Measurements from ENCODE around the gene VANGL1.

The VANGL1 gene

DNA sequence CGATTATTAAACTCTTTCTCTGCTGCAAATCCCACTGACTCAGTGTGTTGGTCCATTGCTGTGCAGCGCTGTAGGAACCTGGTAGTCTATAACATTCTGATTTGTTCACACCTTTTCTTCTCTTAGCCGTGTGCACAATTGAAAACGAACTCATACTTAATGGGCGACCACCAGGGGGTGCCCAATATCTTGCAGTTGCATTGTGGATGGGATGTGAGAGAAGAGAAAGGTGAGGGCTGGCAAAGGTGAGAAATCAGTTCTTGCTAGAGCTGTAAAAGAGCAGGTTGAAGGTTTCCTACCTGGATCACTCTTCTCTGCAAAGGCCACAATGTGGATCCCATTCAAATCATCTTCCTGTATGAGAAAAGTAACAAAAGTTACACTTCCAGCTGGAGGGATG, 75.8 kb downstream of the VANGL1 start:
- H3K4me3 Mint-ChIP-seq, result no peak overlapping the region
- no peak for DNase-seq

DNA sequence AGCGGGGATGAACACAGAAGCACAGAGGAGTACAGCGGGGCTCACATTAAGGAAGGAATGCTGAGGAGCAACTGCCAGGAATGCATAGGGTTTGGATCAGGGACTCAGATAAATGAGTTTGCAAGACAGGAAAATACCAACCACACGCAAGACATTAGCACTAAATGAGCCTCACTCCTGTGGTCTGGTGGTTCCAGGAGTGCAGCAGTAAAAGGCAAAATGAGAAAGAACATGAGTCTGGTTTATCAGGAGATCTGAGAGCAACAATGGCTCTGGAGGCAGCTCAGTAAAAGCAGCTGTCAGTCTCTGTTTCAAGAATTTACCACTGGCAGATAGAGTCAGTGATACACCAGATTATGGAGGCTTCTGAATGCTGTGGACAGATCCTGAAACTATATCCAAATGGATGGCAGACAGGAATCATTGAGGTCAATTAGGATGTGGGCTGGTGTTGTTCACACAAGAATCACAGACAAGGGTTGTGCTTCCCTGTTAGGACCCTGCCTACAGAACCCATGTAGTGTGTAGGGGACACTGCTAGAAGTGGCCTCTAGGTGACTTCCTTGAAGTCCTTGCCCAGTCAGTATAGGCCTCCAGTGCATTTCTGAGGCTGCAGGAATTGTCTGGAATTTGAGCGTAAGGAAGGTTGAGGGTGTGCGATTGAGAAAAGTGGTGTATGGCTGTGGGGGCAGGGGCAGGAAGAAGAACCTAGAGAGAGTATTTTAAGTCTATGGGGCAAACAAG, 76.4 kb downstream of the VANGL1 start:
- H3K9me3 Mint-ChIP-seq, result no peaks in the 10 kb centered on the region

More for the DNA sequence above, 75.8 kb downstream of the VANGL1 start:
- H3K4me1 Mint-ChIP-seq (ENCODE audit: low read depth), result no peaks in the 10 kb centered on the region
- peaks cover 26% of the 10 kb centered on the region for H3K27me3 Mint-ChIP-seq
- no peaks in the 10 kb centered on the region for H3K36me3 Mint-ChIP-seq (ENCODE audit: low read depth)
- no peaks in the 10 kb centered on the region for H3K9me3 Mint-ChIP-seq
- no peak overlapping the region for H3K27ac Mint-ChIP-seq

DNA sequence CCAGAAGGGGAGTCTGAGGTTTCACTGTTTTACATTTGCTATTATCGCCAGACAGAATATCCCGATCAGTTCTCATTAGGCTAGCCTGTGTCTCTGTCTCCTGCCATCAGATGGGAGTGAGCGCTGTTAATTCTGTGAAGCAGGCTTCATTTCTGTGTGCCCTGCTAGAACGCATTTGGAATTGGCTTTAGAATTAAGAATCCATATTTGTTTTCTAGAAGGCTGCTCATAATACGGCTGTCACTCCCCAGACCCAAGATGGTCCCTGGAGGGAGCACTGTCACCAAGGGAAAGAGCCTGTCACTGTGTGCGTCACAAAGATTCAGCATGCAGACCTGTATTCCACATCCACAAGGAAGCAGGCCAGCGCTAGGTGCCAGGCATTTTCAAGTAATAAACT, 77.5 kb downstream of the VANGL1 start:
- no peak for DNase-seq

More for the DNA sequence above, 76.4 kb downstream of the VANGL1 start:
- H3K27ac Mint-ChIP-seq, result no peak overlapping the region
- H3K4me3 Mint-ChIP-seq, result no peak overlapping the region
- no peaks in the 10 kb centered on the region for H3K36me3 Mint-ChIP-seq (ENCODE audit: low read depth)
- no peaks in the 10 kb centered on the region for H3K4me1 Mint-ChIP-seq (ENCODE audit: low read depth)
- DNase-seq, result no peak
- H3K27me3 Mint-ChIP-seq, result peaks cover 27% of the 10 kb centered on the region

DNA sequence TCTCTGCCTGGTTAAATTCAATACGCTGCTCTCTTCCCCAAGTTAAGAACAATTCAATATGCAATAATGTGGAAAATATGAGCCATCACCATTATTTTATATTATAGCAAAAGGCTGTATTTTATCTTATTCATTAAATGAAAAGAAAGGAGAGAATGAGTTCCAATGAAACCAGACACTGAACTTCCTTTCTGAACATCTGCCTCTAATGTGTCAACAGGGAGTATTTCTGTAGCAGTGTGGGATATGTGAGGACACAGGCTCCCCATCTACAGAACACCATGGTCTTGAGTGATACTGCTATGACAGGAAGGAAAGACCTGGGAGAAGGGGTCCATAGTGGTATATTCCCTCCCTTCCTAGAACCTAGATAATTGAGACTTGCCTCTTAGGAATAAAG, 80.5 kb downstream of the VANGL1 start:
- no peak for DNase-seq
- Mint-ChIP-seq H3K27me3 (peaks cover 19% of the 10 kb centered on the region), H3K9me3 (no peaks in the 10 kb centered on the region), H3K4me3 (no peak overlapping the region), H3K4me1 (ENCODE audit: low read depth) (no peaks in the 10 kb centered on the region), H3K27ac (no peak overlapping the region), H3K36me3 (ENCODE audit: low read depth) (no peaks in the 10 kb centered on the region)

More for the DNA sequence above, 77.5 kb downstream of the VANGL1 start:
- no peak overlapping the region for H3K27ac Mint-ChIP-seq
- no peaks in the 10 kb centered on the region for H3K36me3 Mint-ChIP-seq (ENCODE audit: low read depth)
- H3K9me3 Mint-ChIP-seq, result no peaks in the 10 kb centered on the region
- H3K4me3 Mint-ChIP-seq, result no peak overlapping the region
- peaks cover 29% of the 10 kb centered on the region for H3K27me3 Mint-ChIP-seq
- no peaks in the 10 kb centered on the region for H3K4me1 Mint-ChIP-seq (ENCODE audit: low read depth)

DNA sequence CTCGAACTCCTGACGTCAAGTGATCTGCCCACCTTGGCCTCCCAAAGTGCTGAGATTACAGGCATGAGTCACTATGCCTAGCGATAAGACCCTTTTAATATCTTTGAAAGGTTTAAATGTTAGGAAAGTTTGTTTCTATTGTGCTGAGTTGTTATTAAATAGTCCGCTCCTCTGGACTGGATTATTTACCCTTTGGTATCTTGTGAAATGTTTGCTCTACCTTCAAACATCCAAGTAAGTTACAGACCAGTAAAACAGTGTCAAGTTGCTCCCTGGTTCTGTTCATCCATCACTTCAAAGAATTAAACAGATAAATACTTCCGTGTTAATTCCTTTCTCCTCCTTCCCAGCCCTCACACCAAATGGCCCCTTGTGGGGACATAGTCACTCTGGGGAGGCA, 82.0 kb downstream of the VANGL1 start:
- no peak overlapping the region for H3K27ac Mint-ChIP-seq
- H3K4me1 Mint-ChIP-seq (ENCODE audit: low read depth), result no peaks in the 10 kb centered on the region
- H3K36me3 Mint-ChIP-seq (ENCODE audit: low read depth), result no peaks in the 10 kb centered on the region
- H3K4me3 Mint-ChIP-seq, result no peak overlapping the region
- peaks cover 6% of the 10 kb centered on the region for H3K27me3 Mint-ChIP-seq
- no peak for DNase-seq
- H3K9me3 Mint-ChIP-seq, result no peaks in the 10 kb centered on the region

DNA sequence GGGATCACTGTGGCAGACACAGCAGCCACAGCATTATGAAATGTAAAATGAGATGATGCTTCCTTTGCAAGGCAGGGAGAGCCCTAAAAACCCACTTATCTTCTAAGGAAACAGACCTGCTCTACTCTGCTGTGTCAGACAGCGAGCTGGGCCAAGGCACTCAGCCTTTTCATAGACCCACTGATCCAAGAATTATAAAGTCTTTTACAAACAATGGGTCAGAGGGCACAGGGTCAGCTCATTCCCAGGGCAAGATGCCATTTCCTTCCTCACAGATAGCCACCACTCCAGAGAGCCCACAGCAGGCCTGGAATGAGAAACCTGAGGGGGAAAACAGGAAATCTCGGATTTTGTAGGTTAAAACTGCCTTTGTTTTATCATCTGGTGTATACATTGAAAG, 83.8 kb downstream of the VANGL1 start:
- H3K4me3 Mint-ChIP-seq, result no peak overlapping the region
- DNase-seq, result no peak
- H3K9me3 Mint-ChIP-seq, result no peaks in the 10 kb centered on the region
- peaks cover 6% of the 10 kb centered on the region for H3K27me3 Mint-ChIP-seq
- H3K36me3 Mint-ChIP-seq (ENCODE audit: low read depth), result no peaks in the 10 kb centered on the region
- no peak overlapping the region for H3K27ac Mint-ChIP-seq
- no peaks in the 10 kb centered on the region for H3K4me1 Mint-ChIP-seq (ENCODE audit: low read depth)

DNA sequence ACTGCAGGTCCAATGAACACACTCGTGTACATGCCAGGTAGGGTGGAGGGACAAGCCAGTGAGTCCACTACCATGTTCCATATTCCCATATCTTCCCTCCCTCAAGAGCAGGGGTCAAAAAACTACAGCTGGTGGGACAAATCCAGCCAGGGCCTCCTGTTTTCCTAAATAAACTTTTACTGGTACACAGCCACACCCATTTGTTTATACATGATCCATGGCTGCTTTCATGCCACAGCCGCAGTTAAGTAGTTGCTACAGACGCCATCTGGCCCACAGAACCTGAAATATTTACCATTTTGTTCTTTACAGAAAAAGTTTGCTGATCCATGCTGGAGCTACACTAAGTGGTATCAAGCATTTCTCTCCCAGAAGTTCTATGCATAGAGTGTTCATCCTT, 84.4 kb downstream of the VANGL1 start:
- H3K4me1 Mint-ChIP-seq (ENCODE audit: low read depth), result no peaks in the 10 kb centered on the region
- DNase-seq, result no peak
- H3K9me3 Mint-ChIP-seq, result no peaks in the 10 kb centered on the region
- no peaks in the 10 kb centered on the region for H3K36me3 Mint-ChIP-seq (ENCODE audit: low read depth)
- H3K27me3 Mint-ChIP-seq, result peaks cover 6% of the 10 kb centered on the region
- H3K27ac Mint-ChIP-seq, result no peak overlapping the region
- no peak overlapping the region for H3K4me3 Mint-ChIP-seq

DNA sequence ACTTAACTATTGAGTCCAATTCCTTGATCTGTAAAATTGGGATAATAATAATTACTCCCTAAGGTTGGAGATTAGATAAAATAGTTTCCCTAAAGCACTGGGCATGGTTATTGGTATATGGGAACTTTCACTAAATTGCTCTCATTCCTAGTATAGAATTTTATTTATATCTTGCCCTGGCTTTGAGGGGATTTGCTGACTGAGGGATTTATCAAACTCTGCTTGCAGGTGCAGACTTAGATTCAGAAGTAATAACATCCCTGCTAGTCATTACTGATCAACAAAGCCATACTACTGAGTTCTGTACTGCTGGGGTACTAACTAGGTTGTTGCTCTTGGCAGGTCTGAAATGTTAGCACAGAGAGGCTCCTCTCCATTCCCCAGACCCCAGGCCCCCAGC, 84.8 kb downstream of the VANGL1 start:
- H3K36me3 Mint-ChIP-seq (ENCODE audit: low read depth), result no peaks in the 10 kb centered on the region
- H3K27ac Mint-ChIP-seq, result no peak overlapping the region
- no peaks in the 10 kb centered on the region for H3K4me1 Mint-ChIP-seq (ENCODE audit: low read depth)
- H3K9me3 Mint-ChIP-seq, result no peaks in the 10 kb centered on the region
- no peak overlapping the region for H3K4me3 Mint-ChIP-seq
- H3K27me3 Mint-ChIP-seq, result peaks cover 6% of the 10 kb centered on the region
- no peak for DNase-seq

DNA sequence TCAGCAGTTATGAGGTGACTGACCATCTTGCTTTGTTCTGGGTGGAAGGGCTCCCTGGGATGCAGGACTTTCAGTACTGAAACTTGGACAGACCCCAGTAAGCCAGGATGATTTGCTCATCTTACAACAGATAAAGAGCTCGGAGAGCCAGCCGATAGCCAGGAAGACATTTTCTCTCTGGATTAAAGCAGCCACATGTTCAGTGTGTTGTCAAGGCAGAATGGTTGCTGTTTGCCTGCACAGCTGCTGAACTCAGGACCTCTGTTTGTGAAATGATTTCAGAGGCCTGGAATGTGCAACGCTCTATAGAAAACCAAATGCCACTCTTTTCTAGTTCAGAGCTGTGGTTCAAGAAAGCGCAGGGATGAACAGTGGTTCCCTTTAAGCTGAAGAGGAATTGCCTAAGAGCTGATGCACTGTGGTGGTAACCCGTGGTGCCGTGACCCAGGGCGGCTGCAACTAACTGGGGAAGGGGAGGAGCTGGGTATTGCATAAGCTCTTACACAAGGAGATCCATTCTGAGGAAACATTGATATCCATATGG, 86.0 kb downstream of the VANGL1 start:
- no peaks in the 10 kb centered on the region for H3K36me3 Mint-ChIP-seq (ENCODE audit: low read depth)
- no peak overlapping the region for H3K27ac Mint-ChIP-seq

DNA sequence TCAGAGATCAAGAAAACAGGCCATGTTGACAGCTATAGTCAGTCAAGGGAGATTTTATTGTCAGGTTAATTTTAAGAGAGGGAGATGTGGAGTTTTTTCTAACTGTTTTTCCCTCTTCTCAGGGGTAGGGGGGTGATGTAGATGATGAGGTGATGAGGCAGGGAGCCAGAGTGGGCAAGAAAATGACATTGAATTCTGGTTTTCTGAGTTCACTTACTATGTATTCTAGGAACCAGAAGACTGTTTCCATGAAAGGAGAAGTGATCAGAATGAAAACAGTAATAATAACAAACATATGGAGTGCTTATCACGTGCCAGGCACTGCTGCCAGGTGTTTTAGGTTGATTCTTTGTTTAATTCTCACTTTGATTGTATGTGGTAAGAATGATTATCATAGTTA, 86.6 kb downstream of the VANGL1 start:
- H3K4me3 Mint-ChIP-seq, result no peak overlapping the region
- H3K27ac Mint-ChIP-seq, result no peak overlapping the region
- no peaks in the 10 kb centered on the region for H3K9me3 Mint-ChIP-seq
- no peak for DNase-seq
- H3K36me3 Mint-ChIP-seq (ENCODE audit: low read depth), result no peaks in the 10 kb centered on the region
- H3K27me3 Mint-ChIP-seq, result peaks cover 4% of the 10 kb centered on the region
- H3K4me1 Mint-ChIP-seq (ENCODE audit: low read depth), result no peaks in the 10 kb centered on the region

More for the DNA sequence above, 86.0 kb downstream of the VANGL1 start:
- H3K4me3 Mint-ChIP-seq, result no peak overlapping the region
- no peaks in the 10 kb centered on the region for H3K4me1 Mint-ChIP-seq (ENCODE audit: low read depth)
- DNase-seq, result no peak
- H3K27me3 Mint-ChIP-seq, result peaks cover 3% of the 10 kb centered on the region
- H3K9me3 Mint-ChIP-seq, result no peaks in the 10 kb centered on the region

DNA sequence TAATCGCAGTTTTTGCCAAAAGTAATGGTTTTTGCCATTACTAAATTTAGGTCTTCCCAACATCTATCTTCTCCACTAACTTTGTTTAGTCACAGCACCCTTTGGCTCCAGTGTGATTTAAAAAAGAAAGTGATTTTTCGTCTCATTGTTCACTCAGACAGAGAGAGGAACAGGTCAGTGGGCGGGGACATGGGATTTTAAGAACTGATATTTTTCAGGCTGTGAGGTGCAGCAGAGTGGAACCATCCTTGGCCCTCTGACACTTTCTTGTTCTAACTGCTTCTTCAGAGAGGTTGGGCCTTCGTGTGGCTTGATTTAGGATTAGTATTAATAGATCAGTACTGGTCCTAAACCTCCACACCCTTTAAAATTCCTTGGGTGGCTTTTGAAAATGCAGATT, 88.0 kb downstream of the VANGL1 start:
- H3K4me3 Mint-ChIP-seq, result no peak overlapping the region
- peaks cover 11% of the 10 kb centered on the region for H3K27me3 Mint-ChIP-seq
- no peaks in the 10 kb centered on the region for H3K36me3 Mint-ChIP-seq (ENCODE audit: low read depth)
- DNase-seq, result no peak
- H3K9me3 Mint-ChIP-seq, result no peaks in the 10 kb centered on the region
- no peak overlapping the region for H3K27ac Mint-ChIP-seq
- H3K4me1 Mint-ChIP-seq (ENCODE audit: low read depth), result no peaks in the 10 kb centered on the region

DNA sequence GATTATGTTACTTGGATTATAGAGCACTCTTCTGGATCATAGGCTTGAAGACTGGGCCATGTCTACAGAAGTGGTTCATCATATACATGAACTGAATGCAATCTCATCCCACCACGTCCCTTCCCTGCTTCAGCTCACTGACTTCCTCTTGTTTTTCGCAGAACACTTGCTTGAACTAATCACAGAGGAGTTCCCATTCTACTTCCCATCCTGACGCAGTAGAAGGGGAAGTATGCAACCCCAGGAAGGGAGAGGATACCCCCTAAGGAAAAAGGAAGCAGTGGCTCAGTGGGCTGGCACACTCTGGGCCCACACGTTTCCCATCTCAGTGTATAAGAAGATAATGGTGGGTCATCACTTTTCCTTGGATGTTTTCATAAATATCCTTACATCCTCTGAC, 90.5 kb downstream of the VANGL1 start:
- Mint-ChIP-seq H3K27me3 (peaks cover 12% of the 10 kb centered on the region), H3K4me1 (ENCODE audit: low read depth) (no peaks in the 10 kb centered on the region), H3K4me3 (no peak overlapping the region), H3K27ac (no peak overlapping the region), H3K9me3 (no peaks in the 10 kb centered on the region), H3K36me3 (ENCODE audit: low read depth) (no peaks in the 10 kb centered on the region)
- DNase-seq, result no peak

DNA sequence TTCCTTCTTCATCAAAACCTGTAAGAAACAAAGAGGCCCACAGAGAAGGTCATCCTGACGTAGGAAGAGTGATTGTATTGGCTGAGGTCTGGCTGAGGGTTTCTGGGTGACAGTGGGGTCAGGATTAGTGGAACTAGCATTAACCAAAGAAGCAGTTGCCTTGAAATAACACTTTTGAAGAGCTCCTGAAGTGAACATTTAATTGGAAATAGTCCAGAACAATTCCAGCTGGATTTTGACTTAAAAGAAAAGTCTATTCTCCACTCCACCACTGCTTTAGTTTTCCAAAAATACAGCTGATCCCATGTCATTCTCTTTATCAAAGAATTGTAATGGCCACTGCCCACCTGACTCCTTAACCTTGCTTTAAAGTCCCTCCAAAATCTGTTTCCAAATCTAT, 99.0 kb downstream of the VANGL1 start:
- Mint-ChIP-seq H3K4me3 (no peak overlapping the region), H3K9me3 (no peaks in the 10 kb centered on the region), H3K36me3 (ENCODE audit: low read depth) (no peaks in the 10 kb centered on the region)

DNA sequence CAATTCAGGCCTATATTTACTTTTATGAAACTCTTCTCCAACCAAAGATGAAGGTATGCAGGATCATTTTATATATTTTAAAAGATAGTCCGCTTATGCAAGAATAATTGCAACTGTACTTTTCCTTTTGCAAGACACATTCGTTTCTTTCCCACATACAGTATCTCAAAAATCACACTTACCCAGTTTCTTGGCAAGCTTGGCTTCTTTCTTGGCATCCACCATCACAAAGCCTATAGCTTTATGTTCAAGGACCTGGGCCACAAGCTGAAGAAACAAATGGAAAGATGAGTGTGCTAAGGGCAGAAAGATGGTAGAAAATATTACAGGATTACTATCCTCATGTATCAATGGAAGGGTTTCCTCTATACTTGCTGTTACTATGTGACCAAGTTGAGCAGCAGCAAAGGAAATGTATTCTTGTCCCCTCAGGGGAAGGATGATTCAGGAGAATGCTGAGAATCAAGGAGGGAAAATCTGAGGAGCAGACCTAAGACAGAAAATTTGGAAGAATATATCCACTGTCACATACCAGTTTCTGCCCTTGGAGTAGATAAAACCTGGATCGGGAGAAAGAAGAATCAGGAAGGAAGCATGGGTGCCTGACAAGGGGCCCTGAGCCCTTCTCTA, 103.0 kb downstream of the VANGL1 start:
- no peak overlapping the region for H3K4me3 Mint-ChIP-seq
- H3K9me3 Mint-ChIP-seq, result no peaks in the 10 kb centered on the region
- no peaks in the 10 kb centered on the region for H3K36me3 Mint-ChIP-seq (ENCODE audit: low read depth)
- no peak for DNase-seq
- H3K27me3 Mint-ChIP-seq, result peaks cover 14% of the 10 kb centered on the region
- H3K4me1 Mint-ChIP-seq (ENCODE audit: low read depth), result no peaks in the 10 kb centered on the region
- H3K27ac Mint-ChIP-seq, result no peak overlapping the region

More for the DNA sequence above, 99.0 kb downstream of the VANGL1 start:
- peaks cover 3% of the 10 kb centered on the region for H3K27me3 Mint-ChIP-seq
- H3K27ac Mint-ChIP-seq, result no peak overlapping the region
- DNase-seq, result no peak
- H3K4me1 Mint-ChIP-seq (ENCODE audit: low read depth), result no peaks in the 10 kb centered on the region

DNA sequence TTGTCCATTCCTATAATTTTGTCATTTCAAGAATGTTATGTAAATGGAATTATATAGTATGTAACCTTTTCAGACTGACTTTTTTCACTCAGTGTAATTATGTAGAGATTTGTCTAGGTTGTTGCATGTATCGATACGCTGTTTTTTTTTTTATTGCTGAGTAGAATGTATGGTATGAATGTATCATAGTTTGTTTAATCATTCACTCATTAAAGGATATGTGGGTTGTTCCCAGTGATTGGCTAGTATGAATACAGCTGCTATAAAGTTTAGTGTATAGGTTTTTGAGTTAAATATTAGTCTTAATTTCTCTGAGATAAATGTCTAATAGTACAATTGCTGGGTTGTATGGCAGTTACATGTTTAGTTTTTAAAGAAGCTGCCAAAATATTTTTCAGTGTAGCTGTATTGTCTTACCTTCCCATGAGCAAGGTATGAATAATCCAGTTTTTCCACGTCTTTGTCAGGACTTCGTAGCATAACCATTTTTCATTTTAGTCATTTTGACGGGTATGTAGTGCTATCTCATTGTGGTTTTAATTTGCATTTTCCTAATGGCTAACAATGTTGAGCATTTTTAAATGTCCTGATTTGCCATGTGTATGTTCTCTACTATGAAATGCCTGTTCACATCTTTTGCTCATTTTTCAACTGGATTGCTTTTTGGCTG, 104.4 kb downstream of the VANGL1 start:
- no peak overlapping the region for H3K4me3 Mint-ChIP-seq
- H3K36me3 Mint-ChIP-seq (ENCODE audit: low read depth), result no peaks in the 10 kb centered on the region
- H3K9me3 Mint-ChIP-seq, result no peaks in the 10 kb centered on the region
- H3K27me3 Mint-ChIP-seq, result peaks cover 19% of the 10 kb centered on the region
- DNase-seq, result no peak
- no peak overlapping the region for H3K27ac Mint-ChIP-seq
- no peaks in the 10 kb centered on the region for H3K4me1 Mint-ChIP-seq (ENCODE audit: low read depth)
